ENCODE data around the gene CETN2. TPM values are rescaled to one million over a fixed set of nuclear protein-coding genes. Genes with fewer than 3 reads are reported as not detected.

CETN2 gene
- total and polyA plus RNA-seq, 12 donors = 22.9 to 35.7 (median 25.5) TPM

- H3K9me3 ChIP-seq = no peaks in the 10 kb centered on the region
- intact Hi-C loops (cut with DNase I) = loop anchor here in 6 of 10 donors (2.0 to 5.0 kb wide), 2 partner anchors 176 kb away; no protein-coding TSS in a partner anchor
- WGBS, 2 donors = 72 to 74% methylated on average over 5 of the region's 5 CpGs
- H3K27me3 ChIP-seq = peaks cover 0 to 36% (median 0%) of the 10 kb centered on the region in 7 donors
- no peaks in the 10 kb centered on the region for H3K36me3 ChIP-seq
- ATAC-seq (no peak), DNase-seq (no peak)
- TF ChIP-seq CTCF (IDR thresholded peaks at IDR 0.05) = no peak
- H3K4me3 ChIP-seq = no peak overlapping the region
- no peaks in the 10 kb centered on the region for H3K4me1 ChIP-seq
- no peak overlapping the region for H3K27ac ChIP-seq
Measured at GRCh38 chrX:152818356-152818755, 12.2 kb downstream of the CETN2 start.

GRCh38 chrX:152817078-152817764 is 13.3 kb downstream of the CETN2 start:
- intact Hi-C loops (cut with DNase I) = loop anchor here in 6 of 10 donors (2.0 to 5.0 kb wide), 2 partner anchors 174 to 175 kb away; no protein-coding TSS in a partner anchor
- 25 to 29% methylated on average over 6 of the region's 6 CpGs for WGBS, 2 donors
- H3K4me1 ChIP-seq = no peaks in the 10 kb centered on the region
- peak in 7 of 9 donors; percentile 27 to 48 (median 40) for TF ChIP-seq CTCF (IDR thresholded peaks at IDR 0.05)
- H3K4me3 ChIP-seq = no peak overlapping the region
- DNase-seq = no peak
- no peaks in the 10 kb centered on the region for H3K9me3 ChIP-seq
- no peak for ATAC-seq
- H3K36me3 ChIP-seq = no peaks in the 10 kb centered on the region
- no peak overlapping the region for H3K27ac ChIP-seq
- peaks cover 0 to 30% (median 0%) of the 10 kb centered on the region in 7 donors for H3K27me3 ChIP-seq

GRCh38 chrX:152814048-152814447 is 16.5 kb downstream of the CETN2 start:
- no peak for ATAC-seq
- no peaks in the 10 kb centered on the region for H3K36me3 ChIP-seq
- peaks cover 0 to 41% (median 0%) of the 10 kb centered on the region in 7 donors for H3K27me3 ChIP-seq
- no peak overlapping the region for H3K27ac ChIP-seq
- no peaks in the 10 kb centered on the region for H3K4me1 ChIP-seq
- H3K9me3 ChIP-seq = no peaks in the 10 kb centered on the region
- TF ChIP-seq CTCF (IDR thresholded peaks at IDR 0.05) = no peak
- WGBS, 2 donors = 59 to 83% methylated on average over 5 of the region's 5 CpGs
- no peak for DNase-seq
- intact Hi-C loops (cut with DNase I) = loop anchor here in 1 of 10 donors (5.0 kb wide), 1 partner anchor 1583 kb away; the partner anchor contains the start of gene RPL10
- no peak overlapping the region for H3K4me3 ChIP-seq

DNA sequence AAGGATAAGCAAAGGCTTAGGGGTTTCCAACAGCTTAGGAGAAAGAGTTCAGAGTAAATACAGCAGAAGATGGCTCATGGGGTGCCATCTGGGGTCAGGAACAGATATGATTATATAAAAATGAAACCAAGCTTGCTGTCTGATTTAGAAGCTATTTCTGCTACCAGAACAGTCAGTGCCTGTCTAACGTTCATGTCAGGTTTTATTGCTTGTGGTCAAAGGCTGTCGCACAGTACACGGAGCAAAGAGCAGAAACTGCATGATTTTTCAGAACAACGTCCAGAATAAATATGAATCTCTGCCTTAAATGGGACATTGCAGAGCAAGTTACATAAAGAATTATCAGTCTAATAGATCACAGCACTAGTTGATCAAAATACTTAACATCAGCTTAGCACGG is 17.4 kb downstream of the CETN2 start:
- H3K4me1 ChIP-seq = no peaks in the 10 kb centered on the region
- peaks cover 0 to 43% (median 0%) of the 10 kb centered on the region in 7 donors for H3K27me3 ChIP-seq
- H3K9me3 ChIP-seq = no peaks in the 10 kb centered on the region
- WGBS, 2 donors = 59 to 68% methylated on average over 5 of the region's 5 CpGs
- no peak for DNase-seq
- no peaks in the 10 kb centered on the region for H3K36me3 ChIP-seq
- H3K27ac ChIP-seq = no peak overlapping the region
- intact Hi-C loops (cut with DNase I) = loop anchor here in 1 of 10 donors (5.0 kb wide), 1 partner anchor 1584 kb away; the partner anchor contains the start of gene RPL10
- H3K4me3 ChIP-seq = no peak overlapping the region
- TF ChIP-seq CTCF (IDR thresholded peaks at IDR 0.05) = no peak
- ATAC-seq = peak in 1 of 8 donors; percentile 46
